SK-N-SH (cell line): ENCODE measurements around the gene STS. TPM values are rescaled to one million over a fixed set of nuclear protein-coding genes. Genes with fewer than 3 reads are reported as not detected.

Experiments
- CTCF ChIA-PET: fragments of 300-600, 350-600 bp; formaldehyde crosslinking; extraction: SDS; loops from one replicate; lab custom pipeline; 2021; lab: Yijun Ruan, JAX
- POLR2A ChIA-PET: fragments of 350-600 bp; sonication (Branson Sonifier 250); formaldehyde crosslinking; extraction: SDS; loops from one replicate; lab custom pipeline; 2020; ENCODE audit warnings: antibody characterized with exemption, inconsistent platforms; lab: Yijun Ruan, JAX
- DNase-seq: peaks from one replicate; pipeline ENCODE4 v3.0.0; 2012
- H2AFZ ChIP-seq: fragments of 200-600 bp; sonication (generic); 2 replicates; pipeline ENCODE4 v1.8.1; 2016; ENCODE audit warnings: antibody characterized with exemption, mild to moderate bottlenecking, low read depth
- H3F3A ChIP-seq: fragments of 200-600 bp; sonication (generic); replicated peaks from 2 replicates; pipeline ENCODE3; 2016; ENCODE audit warnings: antibody characterized with exemption, mild to moderate bottlenecking; ENCODE audit not compliant: insufficient read depth
- H3K27ac ChIP-seq, 2 experiments: fragments of 200-500 bp in 1 of 2; fragments of 200-600 bp in 1 of 2; sonication (Bioruptor generic) in 1 of 2; sonication (generic), shearing (Covaris generic) in 1 of 2; 2 replicates each; pipeline versions ENCODE4 v1.5.1 to v1.6.1; 2014 to 2016; ENCODE audit warnings: low read depth in 2 of 2, inconsistent platforms in 1 of 2, low read length in 1 of 2, mild to moderate bottlenecking in 1 of 2, mixed read lengths in 1 of 2
- H3K27me3 ChIP-seq: fragments of 200-600 bp; sonication (generic), shearing (Covaris generic); 2 replicates; pipeline ENCODE4 v1.6.1; 2016; ENCODE audit warnings: mixed run types; ENCODE audit not compliant: insufficient read depth
- H3K36me3 ChIP-seq, 2 experiments: fragments of 200-500 bp in 1 of 2; fragments of 200-600 bp in 1 of 2; sonication (Bioruptor generic) in 1 of 2; sonication (generic) in 1 of 2; replicated peaks in 1 of 2; 2 replicates each; pipeline versions ENCODE3 to v1.5.1; 2014 to 2016; ENCODE audit warnings: low read length in 1 of 2, mild to moderate bottlenecking in 1 of 2; ENCODE audit not compliant: insufficient read depth in 2 of 2, control insufficient read depth in 1 of 2
- H3K4me1 ChIP-seq, 2 experiments: fragments of 200-500 bp in 1 of 2; fragments of 200-600 bp in 1 of 2; sonication (Bioruptor generic) in 1 of 2; sonication (generic), shearing (Covaris generic) in 1 of 2; 2 replicates each; pipeline versions ENCODE4 v1.5.1 to v1.6.1; 2014 to 2016; ENCODE audit warnings: low read depth in 1 of 2, low read length in 1 of 2, mixed run types in 1 of 2; ENCODE audit not compliant: insufficient read depth in 2 of 2, control insufficient read depth in 1 of 2
- H3K4me2 ChIP-seq: fragments of 200-600 bp; sonication (generic), shearing (Covaris generic); 2 replicates; pipeline ENCODE4 v1.6.1; 2017; ENCODE audit warnings: mixed run types
- H3K4me3 ChIP-seq, 2 experiments: fragments of 200-500 bp in 1 of 2; fragments of 200-600 bp in 1 of 2; sonication (Bioruptor generic) in 1 of 2; sonication (generic), shearing (Covaris generic) in 1 of 2; 2 replicates each; pipeline versions ENCODE4 v1.5.1 to v1.8.1; 2014 to 2016; ENCODE audit warnings: low read depth in 2 of 2, inconsistent platforms in 1 of 2, low read length in 1 of 2, mild to moderate bottlenecking in 1 of 2, mixed read lengths in 1 of 2, moderate library complexity in 1 of 2
- H3K79me2 ChIP-seq: fragments of 200-600 bp; sonication (generic); 2 replicates; pipeline ENCODE4 v1.8.1; 2017; ENCODE audit warnings: mild to moderate bottlenecking; ENCODE audit not compliant: insufficient read depth
- H3K9ac ChIP-seq: fragments of 200-600 bp; sonication (generic); 2 replicates; pipeline ENCODE4 v1.6.1; 2017; ENCODE audit warnings: mixed run types
- H3K9me2 ChIP-seq: fragments of 200-600 bp; sonication (generic); 2 replicates; pipeline ENCODE4 v1.6.1; 2017; ENCODE audit warnings: mixed run types
- H3K9me3 ChIP-seq: fragments of 200-600 bp; sonication (generic); 2 replicates; pipeline ENCODE4 v1.6.1; 2017; ENCODE audit warnings: mixed run types, mild to moderate bottlenecking, moderate library complexity
- H4K20me1 ChIP-seq: fragments of 200-600 bp; sonication (generic); 2 replicates; pipeline ENCODE4 v1.6.1; 2017; ENCODE audit warnings: mild to moderate bottlenecking, mixed run types; ENCODE audit not compliant: insufficient read depth
- ELF1 ChIP-seq: IDR thresholded peaks from 2 replicates; pipeline ENCODE4 v1.4.0; 2012
- EZH2phosphoT487 ChIP-seq: fragments of 200-600 bp; sonication (generic); IDR thresholded peaks from 2 replicates; pipeline ENCODE4 v1.6.1; 2017; ENCODE audit warnings: low read depth, mixed run types, mild to moderate bottlenecking, antibody characterized with exemption, moderate library complexity, borderline replicate concordance
- FOXJ3 ChIP-seq: sonication (generic); formaldehyde crosslinking; IDR thresholded peaks from 2 replicates; pipeline ENCODE4 v1.5.1; 2020; ENCODE audit warnings: mild to moderate bottlenecking, missing genetic modification reagents
- FOXM1 ChIP-seq: IDR thresholded peaks from 2 replicates; pipeline ENCODE4 v1.4.0; 2012; ENCODE audit warnings: low read depth, mild to moderate bottlenecking
- GATA2 ChIP-seq: sonication (generic); formaldehyde crosslinking; IDR thresholded peaks from 2 replicates; pipeline ENCODE4 v1.5.0; 2020; ENCODE audit warnings: mild to moderate bottlenecking, missing genetic modification reagents
- MEF2A ChIP-seq: IDR thresholded peaks from 2 replicates; pipeline ENCODE4 v1.4.0; 2012; ENCODE audit warnings: low read depth, borderline replicate concordance
- RAD21 ChIP-seq: IDR thresholded peaks from 2 replicates; pipeline ENCODE4 v1.6.1; 2012; ENCODE audit warnings: mild to moderate bottlenecking, low read length
- RCOR1 ChIP-seq: fragments of 150-350 bp; IDR thresholded peaks from 2 replicates; pipeline ENCODE4 v1.6.1; 2017; ENCODE audit warnings: antibody characterized with exemption, low read length
- RXRA ChIP-seq: IDR thresholded peaks from 2 replicates; pipeline ENCODE4 v1.4.0; 2012; ENCODE audit warnings: low read depth, mild to moderate bottlenecking, borderline replicate concordance
- SMC3 ChIP-seq: IDR thresholded peaks from 2 replicates; pipeline ENCODE4 v1.6.1; 2012; ENCODE audit warnings: low read depth, low read length, improper control_type of control experiment
- TCF12 ChIP-seq: IDR thresholded peaks from 2 replicates; pipeline ENCODE4 v1.4.0; 2012
- YY1 ChIP-seq: IDR thresholded peaks from 2 replicates; pipeline ENCODE4 v1.4.0; 2012; ENCODE audit warnings: low read depth, mild to moderate bottlenecking
- WGBS: methylation state at CpG from one replicate; pipeline ENCODE4 v1.1.6; 2017; ENCODE audit warnings: low lambda C conversion rate; 5-methylcytosine and 5-hydroxymethylcytosine counted together
- polyA plus RNA-seq, 3 experiments: library from polyadenylated mRNA; depleted of rRNA; stranded (reverse); fragments of >200 nt; gene quantifications; 2 replicates each; pipeline ENCODE4 v1.2.3, GENCODE V29; 2012
- TF ChIP-seq, protein P1 (sequence below): IDR thresholded peaks from 2 replicates; pipeline ENCODE4 v1.6.1; 2012; ENCODE audit warnings: mild to moderate bottlenecking, low read depth, low read length, moderate library complexity
- TF ChIP-seq, protein P2 (sequence below): fragments of 150-350 bp; IDR thresholded peaks from 2 replicates; pipeline ENCODE4 v1.6.1; 2017; ENCODE audit warnings: antibody characterized with exemption, low read length, low read depth, borderline replicate concordance
- TF ChIP-seq, protein P3 (sequence below): fragments of 200-600 bp; sonication (generic); IDR thresholded peaks from 2 replicates; pipeline ENCODE4 v1.6.1; 2017; ENCODE audit warnings: antibody characterized with exemption, mild to moderate bottlenecking, moderate library complexity
- TF ChIP-seq, protein P4 (sequence below): fragments of 150-350 bp; IDR thresholded peaks from 2 replicates; pipeline ENCODE4 v1.6.1; 2016; ENCODE audit warnings: mild to moderate bottlenecking, low read depth, low read length
- TF ChIP-seq, protein P5 (sequence below): IDR thresholded peaks from 2 replicates; pipeline ENCODE4 v1.4.0; 2012; ENCODE audit warnings: low read depth
- TF ChIP-seq, protein P6 (sequence below): IDR thresholded peaks from 2 replicates; pipeline ENCODE4 v1.4.0; 2012; ENCODE audit warnings: low read depth, borderline replicate concordance

STS gene
- polyA plus RNA-seq, 1 of the 3 experiments (the other 2 are of a cell fraction) = 1.1 TPM

DNA sequence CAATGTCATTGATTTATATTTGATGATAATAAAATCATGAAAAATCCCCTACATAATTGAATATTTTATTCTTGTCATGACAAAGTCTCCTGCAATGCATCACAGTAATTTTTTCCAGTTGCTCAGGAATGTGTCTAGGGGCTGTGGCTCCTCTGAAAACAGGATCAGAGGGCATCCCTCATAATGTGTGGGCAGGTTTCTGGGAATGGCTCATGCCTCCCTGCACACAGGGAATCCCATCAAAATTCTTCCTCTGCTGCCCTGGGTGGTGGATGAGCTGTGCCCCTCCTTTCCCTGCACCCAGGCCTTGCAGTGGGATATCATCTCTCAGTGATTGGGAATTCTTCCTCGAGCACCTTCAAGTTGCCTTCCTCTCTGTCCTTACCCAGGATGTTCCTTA is 20.9 kb downstream of the STS start:
- Histone ChIP-seq H3K36me3 (no peaks in the 10 kb centered on the region), H3K9ac (no peak overlapping the region), H3K79me2 (no peaks in the 10 kb centered on the region), H3F3A (no peaks in the 10 kb centered on the region), H4K20me1 (no peaks in the 10 kb centered on the region), H3K4me3 (no peak overlapping the region), H3K27me3 (no peaks in the 10 kb centered on the region), H3K4me2 (no peak overlapping the region), H3K9me3 (no peaks in the 10 kb centered on the region), H3K4me1 (no peaks in the 10 kb centered on the region; a peak in 1 of 4 replicates), H3K9me2 (no peaks in the 10 kb centered on the region), H3K27ac (no peak overlapping the region), H2AFZ (no peak overlapping the region)
- TF ChIP-seq, protein P1, sequence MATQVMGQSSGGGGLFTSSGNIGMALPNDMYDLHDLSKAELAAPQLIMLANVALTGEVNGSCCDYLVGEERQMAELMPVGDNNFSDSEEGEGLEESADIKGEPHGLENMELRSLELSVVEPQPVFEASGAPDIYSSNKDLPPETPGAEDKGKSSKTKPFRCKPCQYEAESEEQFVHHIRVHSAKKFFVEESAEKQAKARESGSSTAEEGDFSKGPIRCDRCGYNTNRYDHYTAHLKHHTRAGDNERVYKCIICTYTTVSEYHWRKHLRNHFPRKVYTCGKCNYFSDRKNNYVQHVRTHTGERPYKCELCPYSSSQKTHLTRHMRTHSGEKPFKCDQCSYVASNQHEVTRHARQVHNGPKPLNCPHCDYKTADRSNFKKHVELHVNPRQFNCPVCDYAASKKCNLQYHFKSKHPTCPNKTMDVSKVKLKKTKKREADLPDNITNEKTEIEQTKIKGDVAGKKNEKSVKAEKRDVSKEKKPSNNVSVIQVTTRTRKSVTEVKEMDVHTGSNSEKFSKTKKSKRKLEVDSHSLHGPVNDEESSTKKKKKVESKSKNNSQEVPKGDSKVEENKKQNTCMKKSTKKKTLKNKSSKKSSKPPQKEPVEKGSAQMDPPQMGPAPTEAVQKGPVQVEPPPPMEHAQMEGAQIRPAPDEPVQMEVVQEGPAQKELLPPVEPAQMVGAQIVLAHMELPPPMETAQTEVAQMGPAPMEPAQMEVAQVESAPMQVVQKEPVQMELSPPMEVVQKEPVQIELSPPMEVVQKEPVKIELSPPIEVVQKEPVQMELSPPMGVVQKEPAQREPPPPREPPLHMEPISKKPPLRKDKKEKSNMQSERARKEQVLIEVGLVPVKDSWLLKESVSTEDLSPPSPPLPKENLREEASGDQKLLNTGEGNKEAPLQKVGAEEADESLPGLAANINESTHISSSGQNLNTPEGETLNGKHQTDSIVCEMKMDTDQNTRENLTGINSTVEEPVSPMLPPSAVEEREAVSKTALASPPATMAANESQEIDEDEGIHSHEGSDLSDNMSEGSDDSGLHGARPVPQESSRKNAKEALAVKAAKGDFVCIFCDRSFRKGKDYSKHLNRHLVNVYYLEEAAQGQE = no peak
- TF ChIP-seq FOXJ3 (CRISPR knock-in tag) = no peak
- no peak for TF ChIP-seq RXRA
- TF ChIP-seq YY1 = no peak
- TF ChIP-seq, protein P2, sequence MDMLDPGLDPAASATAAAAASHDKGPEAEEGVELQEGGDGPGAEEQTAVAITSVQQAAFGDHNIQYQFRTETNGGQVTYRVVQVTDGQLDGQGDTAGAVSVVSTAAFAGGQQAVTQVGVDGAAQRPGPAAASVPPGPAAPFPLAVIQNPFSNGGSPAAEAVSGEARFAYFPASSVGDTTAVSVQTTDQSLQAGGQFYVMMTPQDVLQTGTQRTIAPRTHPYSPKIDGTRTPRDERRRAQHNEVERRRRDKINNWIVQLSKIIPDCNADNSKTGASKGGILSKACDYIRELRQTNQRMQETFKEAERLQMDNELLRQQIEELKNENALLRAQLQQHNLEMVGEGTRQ = no peak
- no peak for TF ChIP-seq MEF2A
- TF ChIP-seq, protein P3, sequence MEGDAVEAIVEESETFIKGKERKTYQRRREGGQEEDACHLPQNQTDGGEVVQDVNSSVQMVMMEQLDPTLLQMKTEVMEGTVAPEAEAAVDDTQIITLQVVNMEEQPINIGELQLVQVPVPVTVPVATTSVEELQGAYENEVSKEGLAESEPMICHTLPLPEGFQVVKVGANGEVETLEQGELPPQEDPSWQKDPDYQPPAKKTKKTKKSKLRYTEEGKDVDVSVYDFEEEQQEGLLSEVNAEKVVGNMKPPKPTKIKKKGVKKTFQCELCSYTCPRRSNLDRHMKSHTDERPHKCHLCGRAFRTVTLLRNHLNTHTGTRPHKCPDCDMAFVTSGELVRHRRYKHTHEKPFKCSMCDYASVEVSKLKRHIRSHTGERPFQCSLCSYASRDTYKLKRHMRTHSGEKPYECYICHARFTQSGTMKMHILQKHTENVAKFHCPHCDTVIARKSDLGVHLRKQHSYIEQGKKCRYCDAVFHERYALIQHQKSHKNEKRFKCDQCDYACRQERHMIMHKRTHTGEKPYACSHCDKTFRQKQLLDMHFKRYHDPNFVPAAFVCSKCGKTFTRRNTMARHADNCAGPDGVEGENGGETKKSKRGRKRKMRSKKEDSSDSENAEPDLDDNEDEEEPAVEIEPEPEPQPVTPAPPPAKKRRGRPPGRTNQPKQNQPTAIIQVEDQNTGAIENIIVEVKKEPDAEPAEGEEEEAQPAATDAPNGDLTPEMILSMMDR = no peak
- TF ChIP-seq EZH2phosphoT487 = no peak
- no peak for TF ChIP-seq FOXM1
- TF ChIP-seq GATA2 (CRISPR knock-in tag) = no peak
- TF ChIP-seq SMC3 = no peak
- TF ChIP-seq, protein P4, sequence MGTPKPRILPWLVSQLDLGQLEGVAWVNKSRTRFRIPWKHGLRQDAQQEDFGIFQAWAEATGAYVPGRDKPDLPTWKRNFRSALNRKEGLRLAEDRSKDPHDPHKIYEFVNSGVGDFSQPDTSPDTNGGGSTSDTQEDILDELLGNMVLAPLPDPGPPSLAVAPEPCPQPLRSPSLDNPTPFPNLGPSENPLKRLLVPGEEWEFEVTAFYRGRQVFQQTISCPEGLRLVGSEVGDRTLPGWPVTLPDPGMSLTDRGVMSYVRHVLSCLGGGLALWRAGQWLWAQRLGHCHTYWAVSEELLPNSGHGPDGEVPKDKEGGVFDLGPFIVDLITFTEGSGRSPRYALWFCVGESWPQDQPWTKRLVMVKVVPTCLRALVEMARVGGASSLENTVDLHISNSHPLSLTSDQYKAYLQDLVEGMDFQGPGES = no peak
- no peak for TF ChIP-seq RAD21
- TF ChIP-seq, protein P5, sequence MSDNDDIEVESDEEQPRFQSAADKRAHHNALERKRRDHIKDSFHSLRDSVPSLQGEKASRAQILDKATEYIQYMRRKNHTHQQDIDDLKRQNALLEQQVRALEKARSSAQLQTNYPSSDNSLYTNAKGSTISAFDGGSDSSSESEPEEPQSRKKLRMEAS = no peak
- no peak for TF ChIP-seq ELF1
- TF ChIP-seq RCOR1 = no peak
- TF ChIP-seq, protein P6, sequence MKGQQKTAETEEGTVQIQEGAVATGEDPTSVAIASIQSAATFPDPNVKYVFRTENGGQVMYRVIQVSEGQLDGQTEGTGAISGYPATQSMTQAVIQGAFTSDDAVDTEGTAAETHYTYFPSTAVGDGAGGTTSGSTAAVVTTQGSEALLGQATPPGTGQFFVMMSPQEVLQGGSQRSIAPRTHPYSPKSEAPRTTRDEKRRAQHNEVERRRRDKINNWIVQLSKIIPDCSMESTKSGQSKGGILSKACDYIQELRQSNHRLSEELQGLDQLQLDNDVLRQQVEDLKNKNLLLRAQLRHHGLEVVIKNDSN = no peak
- no peak for TF ChIP-seq TCF12
- POLR2A ChIA-PET = no interaction called here
- CTCF ChIA-PET = no interaction called here
- 0% methylated on average over 1 of the region's 1 CpG for WGBS
- DNase-seq = no peak
